CD4-positive, alpha-beta T cell treated with Interleukin-2 at 100 ng/mL for 4 hours (primary cell): Measurements from ENCODE around the gene RPL3.
"Not testable (repeated sequence)": the region's sequence is repeated elsewhere in the genome, so short reads cannot be mapped to it uniquely, and the experiment has no call there.

Experiments used
- DNase-seq: peaks from one replicate; pipeline ENCODE4 v3.0.0-alpha.2; 2020; ENCODE audit warnings: low spot score

The RPL3 gene

DNA sequence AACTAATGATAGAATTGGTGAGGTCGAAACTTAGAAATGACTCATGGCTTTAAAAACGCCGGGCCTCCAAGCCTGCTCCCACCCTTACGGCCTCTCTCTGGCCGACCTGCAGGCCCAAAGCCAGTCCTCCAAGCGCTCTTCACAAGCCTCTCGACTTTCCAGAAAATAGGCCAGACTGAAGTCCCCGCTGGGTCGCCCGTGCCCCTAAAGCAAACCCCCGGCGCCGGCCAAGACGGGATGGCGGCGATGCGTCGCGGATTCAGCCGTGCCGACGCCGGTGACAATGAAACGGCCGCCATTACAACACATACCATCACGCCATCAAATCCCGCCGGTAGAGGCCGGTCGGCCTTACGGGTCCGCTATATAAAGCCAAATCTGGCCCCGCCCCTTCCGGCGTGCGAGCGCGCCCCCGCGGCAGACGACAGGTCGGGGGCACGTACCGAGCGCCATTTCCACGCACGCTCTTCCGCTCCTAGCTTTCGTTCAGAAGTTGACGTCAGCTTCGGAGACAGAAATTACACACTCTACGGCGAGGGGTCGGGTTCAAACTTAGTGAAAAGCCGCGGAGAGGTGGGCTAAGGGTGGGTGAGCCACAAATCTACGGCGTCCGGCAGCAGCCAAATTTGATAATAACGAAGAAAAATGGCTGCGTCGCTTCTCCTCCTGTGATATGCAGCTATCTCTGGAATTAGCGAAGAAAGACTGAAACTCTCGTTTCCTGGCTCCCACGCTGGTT lies at the start of gene RPL3:
Gene RPL3 (minus strand): TSS at position 340 of the 739 bp plus-strand sequence. CDS start 26 bp downstream, at position 314.
- peak; percentile 98 for DNase-seq

- DNase-seq, result no peak
Measured at GRCh38 chr22:39369186-39369585, 49.8 kb upstream of the RPL3 start.

GRCh38 chr22:39368461-39368911 lies 49.1 kb upstream of the RPL3 start:
- no peak for DNase-seq

DNA sequence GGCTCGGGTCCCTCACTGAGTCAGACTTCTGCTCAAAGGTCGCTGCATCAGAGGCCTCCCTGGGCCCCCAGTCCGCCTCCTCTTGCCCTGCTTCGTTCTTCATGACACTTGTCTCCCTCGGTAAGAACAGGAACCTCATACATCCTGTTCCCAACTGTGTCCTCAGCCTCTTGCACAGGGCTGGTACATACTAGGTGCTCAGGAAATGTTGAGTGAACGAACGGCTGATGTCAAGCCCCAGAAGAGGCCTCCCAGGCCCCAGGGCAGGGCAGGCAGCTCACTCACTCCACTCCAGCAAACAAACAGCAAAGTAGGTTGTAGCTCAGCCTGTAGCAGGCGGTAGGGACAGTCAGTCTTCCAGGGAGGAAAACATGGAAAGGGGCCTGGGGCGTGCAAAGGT lies 47.6 kb upstream of the RPL3 start:
- no peak for DNase-seq

- DNase-seq, result no peak
Measured at GRCh38 chr22:39365492-39365780, 46.0 kb upstream of the RPL3 start.

DNA sequence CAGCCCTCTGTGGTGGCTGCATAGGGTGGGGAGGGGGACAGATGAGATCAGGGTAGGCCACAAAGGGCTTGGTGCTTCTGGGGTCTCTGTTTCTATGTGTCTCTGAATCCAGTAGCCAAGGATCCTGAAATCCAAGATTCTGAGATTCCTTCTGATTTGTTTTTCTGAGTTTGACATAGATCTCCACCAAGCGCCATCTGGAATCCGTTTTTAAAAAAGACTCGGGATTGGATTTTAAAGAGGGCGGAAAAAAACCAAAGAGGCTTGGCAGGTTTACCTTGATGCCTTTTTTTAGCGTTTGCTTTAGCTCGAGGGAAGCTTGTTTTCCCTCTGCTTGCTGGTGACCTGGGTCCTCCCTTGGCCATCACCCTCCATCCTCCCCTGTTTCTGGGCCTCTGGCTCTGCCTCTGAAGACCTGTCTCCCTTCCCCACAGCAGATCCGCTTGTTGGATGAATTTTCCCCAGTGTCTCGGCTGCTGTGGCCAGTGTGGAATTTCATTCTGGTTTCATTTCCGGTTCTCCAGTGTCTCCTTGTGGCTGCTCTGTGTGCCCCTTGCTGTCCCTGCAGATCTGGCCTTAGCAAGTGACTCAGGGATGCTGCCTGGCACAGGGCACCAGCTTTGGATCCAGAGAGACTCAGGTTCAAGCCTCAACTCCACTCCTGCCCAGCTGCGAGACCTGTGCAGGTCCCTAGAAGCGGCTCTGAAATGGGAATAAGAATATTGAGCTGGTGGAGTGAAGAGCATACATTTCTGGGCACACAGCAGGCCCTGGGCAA lies 45.5 kb upstream of the RPL3 start:
- DNase-seq, result no peak

DNA sequence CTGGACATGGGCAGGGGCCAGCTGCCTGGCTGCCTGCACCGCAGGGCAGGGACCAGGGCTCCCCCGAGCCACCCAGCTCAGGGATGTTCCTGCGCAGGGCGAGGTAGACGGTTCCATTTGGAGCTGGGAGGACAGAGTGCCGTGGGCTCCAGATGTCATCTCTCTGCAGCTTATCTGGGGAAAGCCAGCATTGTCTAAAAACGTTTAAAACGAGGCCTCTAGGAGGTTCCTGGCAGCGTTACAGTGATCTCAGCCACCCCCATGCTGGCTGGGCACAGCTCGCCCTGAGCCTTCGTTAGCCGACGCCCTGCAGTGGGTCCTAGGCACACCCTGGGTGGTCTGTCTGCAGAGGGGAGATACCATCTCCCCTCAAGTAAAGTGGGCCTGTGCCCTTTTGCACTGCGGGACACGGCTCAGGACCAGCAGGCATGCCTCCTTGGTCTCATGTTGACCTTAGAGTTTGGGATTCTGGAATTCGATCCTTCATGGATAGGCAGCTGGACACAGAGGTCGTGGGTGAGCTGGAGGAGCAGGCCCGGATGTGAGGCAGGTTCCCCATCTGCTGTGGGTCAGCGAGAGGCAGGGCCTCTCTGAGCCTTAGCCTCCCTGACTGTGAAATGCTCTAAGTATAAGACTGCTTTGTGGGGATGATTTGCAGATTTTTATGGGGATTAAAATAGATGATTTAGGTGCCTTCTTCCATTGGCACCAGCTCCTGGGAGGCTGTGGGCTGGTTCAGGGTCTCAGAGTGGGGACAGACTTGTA lies 44.5 kb upstream of the RPL3 start:
- DNase-seq, result no peak

DNA sequence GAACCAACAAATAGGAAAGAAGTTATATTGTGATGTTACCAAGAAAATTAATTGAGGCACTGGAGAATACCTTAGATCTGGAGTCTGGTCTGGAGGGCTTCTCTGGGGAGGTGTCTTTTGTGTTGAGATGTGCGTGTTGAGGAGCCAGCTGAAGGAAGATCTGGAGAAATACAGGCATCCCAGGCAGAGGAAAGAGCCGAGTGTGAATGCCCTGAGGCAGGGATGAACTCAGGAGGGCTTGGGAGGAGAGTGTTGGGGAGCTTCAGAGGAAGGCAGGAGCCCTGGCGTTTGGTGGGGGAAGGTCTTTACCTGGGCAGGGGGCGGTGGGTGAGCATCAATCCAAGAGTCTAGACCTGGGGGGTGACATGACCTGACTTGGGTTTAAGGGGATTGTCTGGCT lies 43.5 kb upstream of the RPL3 start:
- no peak for DNase-seq

GRCh38 chr22:39362271-39362670 lies 42.8 kb upstream of the RPL3 start:
- no peak for DNase-seq

DNA sequence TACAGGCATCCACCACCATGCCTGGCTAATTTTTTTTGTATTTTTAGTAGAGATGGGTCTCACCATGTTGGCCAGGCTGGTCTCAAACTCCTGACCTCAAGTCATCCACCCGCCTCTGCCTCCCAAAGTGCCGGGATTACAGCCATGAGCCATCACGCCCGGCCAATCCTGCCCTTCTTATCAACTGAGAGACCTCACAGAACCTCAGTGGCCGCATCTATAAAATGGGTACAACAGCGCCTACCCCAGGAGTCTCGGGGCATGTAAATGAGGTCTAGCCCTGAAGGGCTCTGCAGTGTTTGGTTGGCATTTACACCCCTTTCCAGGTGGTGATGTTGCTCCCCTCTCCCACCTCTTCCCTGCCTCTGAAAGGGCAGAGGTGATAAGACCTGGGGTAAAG lies 42.1 kb upstream of the RPL3 start:
- no peak for DNase-seq

DNA sequence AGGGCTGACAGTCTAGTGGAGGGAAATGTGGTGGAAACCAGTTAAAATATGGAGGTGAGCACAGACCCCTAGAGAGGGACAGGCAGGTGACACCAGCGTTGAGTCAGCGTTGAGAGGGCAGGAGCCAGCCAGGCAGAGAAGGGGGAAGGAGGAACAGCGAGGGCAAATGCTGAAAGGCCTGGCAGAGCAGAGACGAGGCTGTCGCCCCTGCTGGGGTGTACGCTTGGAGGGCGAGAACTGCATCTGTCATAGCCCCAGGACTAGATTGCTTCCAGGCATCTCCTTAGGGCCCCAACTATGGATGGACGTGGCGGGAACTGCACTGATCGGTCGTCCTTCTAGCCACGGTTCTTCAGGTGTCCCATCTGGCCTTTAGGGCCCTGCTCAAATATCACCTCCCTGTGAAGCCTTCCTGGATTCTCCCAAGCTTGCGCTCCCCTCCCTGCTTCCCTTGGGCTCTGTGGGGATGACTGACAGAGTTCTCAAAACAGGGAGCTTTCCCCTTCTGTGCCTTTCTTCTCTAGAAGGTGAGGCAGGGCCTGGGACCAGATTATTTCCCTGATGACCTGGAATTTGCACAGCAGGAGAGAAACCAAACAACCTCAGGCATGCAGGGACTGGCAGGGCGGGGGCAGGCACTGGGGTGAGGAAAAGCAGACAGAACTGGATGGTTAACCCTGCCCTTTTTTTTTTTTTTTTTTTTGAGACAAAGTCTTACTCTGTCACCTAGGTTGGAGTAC lies 41.4 kb upstream of the RPL3 start:
- no peak for DNase-seq

- DNase-seq, result no peak
Measured at GRCh38 chr22:39360242-39360641, 40.8 kb upstream of the RPL3 start.

DNA sequence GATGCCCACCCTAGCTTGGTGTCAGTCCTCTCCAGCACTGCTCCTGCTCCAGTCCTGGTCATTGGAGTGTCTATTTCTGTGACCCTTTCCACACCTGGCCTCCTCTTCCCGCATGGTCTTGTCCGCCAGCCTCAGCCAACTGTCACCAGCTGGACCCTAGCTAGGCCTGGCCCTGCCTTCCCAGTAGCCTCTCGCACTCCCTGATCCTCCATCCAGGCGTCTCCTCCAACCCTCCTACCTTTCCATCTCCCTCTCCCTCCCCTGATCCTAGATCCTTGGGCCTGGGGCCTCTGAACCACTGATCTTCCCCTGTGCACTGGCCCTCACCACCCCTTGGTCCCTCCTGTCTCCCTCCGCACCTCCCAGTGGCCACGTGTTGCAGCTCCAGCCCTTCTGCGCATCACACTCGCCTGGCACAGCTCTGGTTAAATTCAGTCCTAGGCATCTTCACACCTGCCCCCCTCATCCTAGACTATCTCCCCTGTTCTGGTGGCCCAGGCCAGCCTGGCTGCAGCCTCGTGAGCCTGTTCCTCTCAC lies 40.3 kb upstream of the RPL3 start:
- no peak for DNase-seq

DNA sequence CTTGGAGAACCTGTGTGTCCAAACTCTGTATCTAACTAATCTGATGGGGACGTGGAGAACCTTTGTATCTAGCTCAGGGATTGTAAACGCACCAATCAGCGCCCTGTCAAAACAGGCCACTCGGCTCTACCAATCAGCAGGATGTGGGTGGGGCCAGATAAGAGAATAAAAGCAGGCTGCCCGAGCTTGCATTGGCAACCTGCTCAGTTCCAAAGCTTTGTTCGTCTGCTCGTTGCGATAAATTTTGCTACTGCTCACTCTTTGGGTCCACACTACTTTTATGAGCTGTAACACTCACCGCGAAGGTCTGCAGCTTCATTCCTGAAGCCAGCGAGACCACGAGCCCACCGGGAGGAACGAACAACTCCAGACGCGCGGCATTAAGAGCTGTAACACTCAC lies 38.8 kb upstream of the RPL3 start:
- not testable (repeated sequence) for DNase-seq

- not testable (repeated sequence) for DNase-seq
Measured at GRCh38 chr22:39357110-39358108, 38.0 kb upstream of the RPL3 start.

GRCh38 chr22:39356464-39356863 lies 37.0 kb upstream of the RPL3 start:
- no peak for DNase-seq

- DNase-seq, result not testable (repeated sequence)
Measured at GRCh38 chr22:39355805-39356204, 36.4 kb upstream of the RPL3 start.

- DNase-seq, result no peak
Measured at GRCh38 chr22:39355080-39355479, 35.7 kb upstream of the RPL3 start.

DNA sequence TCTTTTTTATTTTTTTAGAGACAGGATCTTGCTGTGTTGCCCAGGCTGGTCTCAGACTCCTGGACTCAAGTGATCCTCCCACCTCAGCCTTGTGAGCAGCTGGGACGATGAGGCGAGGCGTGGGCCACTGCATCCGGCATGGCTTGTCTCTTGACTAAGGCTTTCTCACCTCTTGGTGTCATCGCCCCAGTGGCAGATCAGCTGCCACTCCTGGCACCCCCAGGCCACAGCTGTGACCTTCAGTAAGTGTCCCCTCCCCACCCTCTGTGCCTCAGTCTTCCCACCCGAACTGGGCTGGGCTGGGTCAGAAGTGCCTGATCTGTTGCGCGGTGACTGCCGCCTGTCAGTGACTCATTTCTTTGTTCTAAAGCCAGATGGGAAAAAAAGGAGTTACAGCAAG lies 33.9 kb upstream of the RPL3 start:
- DNase-seq, result peak; percentile 7

DNA sequence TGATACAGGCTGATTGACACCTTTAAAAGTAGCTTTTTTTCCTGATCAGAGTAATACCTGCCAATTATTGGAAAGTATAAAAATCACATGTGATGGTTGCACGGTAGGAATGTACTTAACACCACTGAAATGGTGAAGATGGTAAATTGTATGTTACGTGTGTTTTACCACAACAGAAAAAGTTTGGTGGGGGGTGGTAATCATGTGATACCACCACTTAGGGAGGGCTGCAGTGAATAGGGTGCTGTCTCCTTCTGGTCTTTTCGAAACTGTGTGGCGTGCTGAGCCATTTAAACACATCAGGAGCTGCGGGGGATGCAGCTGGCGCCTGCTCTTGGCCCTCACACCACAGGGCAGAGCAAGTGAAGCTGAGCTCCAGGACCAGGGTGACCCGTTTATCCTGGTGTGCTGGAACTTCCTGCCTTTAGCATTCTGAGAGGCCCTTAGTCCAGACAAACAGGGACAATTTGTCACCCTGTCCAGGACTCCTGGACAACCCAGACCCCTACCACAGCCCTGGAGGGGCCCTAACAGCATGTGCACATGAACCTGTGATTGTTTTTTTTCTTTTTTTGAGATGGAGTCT lies 33.0 kb upstream of the RPL3 start:
- DNase-seq, result no peak
